T-helper 2 cell treated with Interferon-gamma antibody and Interleukin-4, amounts not matched to agents 100 ng/mL and 5 ng/mL, for 36 hours (primary cell): Measurements from ENCODE around the gene DBN1. TPM values are rescaled to one million over a fixed set of nuclear protein-coding genes. Genes with fewer than 3 reads are reported as not detected.
"Not testable (repeated sequence)": the region's sequence is repeated elsewhere in the genome, so short reads cannot be mapped to it uniquely, and the experiment has no call there.

Source experiments
- intact Hi-C: fragments of 100-400 bp; cut with micrococcal nuclease; formaldehyde crosslinking; loops from one replicate; pipeline ENCODE4 v1.15.1; 2023
- total RNA-seq: library from RNA; stranded (reverse); gene quantifications from 2 replicates; pipeline ENCODE4 v1.2.3, GENCODE V29; 2022

Gene DBN1
- total RNA-seq, 1 donor from 2014 or later: 9.0 TPM

- intact Hi-C loops: no loop called here
These were observed 40.4 kb downstream of the DBN1 start for GRCh38 chr5:177432839-177433657.

GRCh38 chr5:177432143-177432838 lies 41.1 kb downstream of the DBN1 start:
- intact Hi-C loops: no loop called here

DNA sequence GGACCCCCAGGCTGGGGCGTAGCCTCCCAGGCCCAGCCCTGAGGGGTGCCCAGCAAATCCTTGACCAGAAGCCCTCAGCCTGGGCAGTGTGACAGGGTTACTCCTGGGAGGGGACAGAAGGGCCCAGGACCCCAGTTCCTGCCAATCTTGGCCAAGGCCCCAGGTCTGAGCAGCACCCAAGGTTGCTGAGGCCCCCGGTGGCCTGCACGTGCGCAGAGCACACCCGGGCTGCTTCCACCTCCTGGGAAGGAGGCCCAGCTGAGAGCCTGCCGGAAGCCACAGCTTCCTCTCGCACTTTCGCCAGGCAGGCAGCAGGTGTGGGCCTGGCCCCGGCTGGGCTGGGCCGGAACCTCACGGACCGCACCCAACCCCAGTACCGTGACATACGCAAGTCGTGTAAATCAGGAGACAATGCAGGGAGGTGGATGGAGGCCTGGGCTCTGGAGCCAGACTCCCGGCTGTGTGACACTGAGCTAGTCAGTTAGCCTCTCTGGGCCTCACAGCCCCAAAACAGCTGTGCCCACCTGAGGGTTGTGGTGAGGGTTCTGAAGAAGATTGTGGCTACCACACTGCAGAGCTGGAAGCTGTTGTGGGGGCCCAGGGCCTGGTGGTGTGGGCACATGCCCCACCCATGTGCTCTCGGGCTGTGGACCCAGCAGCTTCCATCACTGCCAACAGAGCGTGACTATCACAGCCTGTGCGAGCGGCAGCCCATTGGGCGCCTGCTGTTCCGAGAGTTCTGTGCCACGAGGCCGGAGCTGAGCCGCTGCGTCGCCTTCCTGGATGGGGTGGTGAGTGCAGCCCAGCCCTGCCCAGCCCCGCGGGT lies 41.9 kb downstream of the DBN1 start:
- intact Hi-C loops: loop anchor here (1.0 to 2.0 kb wide), 2 partner anchors 15 to 24 kb away; partner anchors contain the start of gene PRR7

DNA sequence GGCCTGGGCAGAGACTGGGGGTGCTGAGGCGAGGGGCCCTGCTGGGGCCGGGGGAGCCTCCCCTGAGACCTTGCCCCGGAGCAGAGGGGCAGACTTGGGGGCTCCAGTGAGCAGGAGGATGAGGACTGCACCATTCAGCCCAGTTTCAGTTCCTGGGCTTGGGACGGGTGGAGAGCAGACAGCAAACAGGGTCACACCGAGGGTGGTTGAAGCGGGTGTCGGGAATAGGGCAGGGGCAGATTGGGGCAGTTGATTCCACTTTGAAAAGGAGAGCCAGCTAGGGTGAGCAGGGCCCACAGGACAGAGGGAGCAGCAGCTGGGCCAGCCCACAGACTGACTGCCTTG lies 42.5 kb downstream of the DBN1 start:
- intact Hi-C loops: loop anchor here (1.0 to 2.0 kb wide), 2 partner anchors 16 to 24 kb away; partner anchors contain the start of gene PRR7

- intact Hi-C loops: loop anchor here (2.0 kb wide), 1 partner anchor 16 kb away; the partner anchor contains the start of gene PRR7
These were observed 43.1 kb downstream of the DBN1 start for GRCh38 chr5:177430140-177430951.

DNA sequence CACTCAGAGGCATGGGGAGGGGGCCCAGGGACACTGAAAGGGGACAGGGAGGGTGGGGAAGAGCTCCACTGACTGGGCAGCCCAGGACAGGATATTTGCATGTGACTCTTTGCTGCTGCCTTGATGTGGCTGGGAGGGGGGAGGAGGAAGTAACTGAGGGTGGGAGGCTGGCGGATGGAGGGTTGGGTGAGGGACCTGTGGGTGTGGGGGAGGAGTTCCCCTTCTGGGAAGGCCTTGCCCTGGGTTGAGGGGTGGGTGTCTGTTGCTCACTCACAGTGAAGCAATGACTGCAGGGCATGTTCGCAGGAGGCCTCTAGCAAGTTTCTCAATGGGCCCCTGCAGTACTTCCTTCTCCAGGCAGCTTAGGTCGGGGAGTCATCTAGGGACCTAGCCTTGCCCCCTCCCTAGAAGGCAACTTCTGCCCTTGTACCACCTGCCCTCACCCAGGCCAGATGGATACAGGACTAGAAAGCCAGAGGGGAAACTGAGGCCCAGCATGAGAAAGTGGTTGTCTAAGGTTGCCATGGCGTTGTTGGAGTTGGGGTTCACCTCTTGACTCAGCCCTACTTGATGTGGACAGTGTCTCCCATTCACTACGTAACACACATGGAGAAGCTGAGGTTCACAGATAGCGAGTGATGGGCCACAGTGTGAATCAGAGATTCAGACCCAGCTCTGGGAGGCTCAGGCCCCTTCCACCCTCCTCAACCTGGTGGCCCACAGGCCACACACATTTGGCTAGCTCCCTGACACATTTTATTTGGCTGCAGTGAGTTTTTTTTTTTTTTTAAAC lies 44.0 kb downstream of the DBN1 start:
- intact Hi-C loops: loop anchor here (2.0 to 5.0 kb wide), 2 partner anchors 17 to 297 kb away; partner anchors contain the start of genes NSD1 and PRR7

DNA sequence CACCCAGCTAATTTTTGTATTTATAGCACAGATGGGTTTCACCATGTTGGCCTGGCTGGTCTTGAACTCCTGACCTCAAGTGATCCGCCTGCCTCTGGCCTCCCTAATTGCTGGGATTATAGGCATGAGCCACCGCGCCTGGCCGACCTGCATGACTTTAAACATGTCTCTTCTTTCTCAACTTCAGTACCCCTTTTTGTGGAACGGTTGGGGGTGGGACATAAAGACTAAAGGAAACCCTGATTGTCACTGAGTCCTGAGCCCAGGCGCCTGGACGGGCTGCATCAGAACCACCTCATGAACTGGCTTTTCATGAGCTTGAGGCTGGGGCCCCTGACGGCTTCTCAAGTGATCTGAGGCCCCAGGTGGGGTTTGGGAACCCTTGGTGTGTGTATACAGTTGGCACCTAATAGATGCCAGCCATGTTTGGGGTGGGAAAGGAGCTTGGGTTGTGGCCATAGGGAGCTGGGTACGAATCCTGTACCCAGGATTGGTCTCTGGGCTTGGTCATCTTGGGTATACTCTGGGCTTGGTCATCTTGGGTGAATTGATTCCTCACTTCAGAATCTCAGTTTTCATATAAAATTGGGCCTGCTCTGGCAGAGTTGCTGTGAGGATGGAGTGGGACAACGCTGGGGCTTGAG lies 44.7 kb downstream of the DBN1 start:
- intact Hi-C loops: loop anchor here (5.0 kb wide), 1 partner anchor 296 kb away; the partner anchor contains the start of gene NSD1

GRCh38 chr5:177427919-177428573 lies 45.4 kb downstream of the DBN1 start:
- intact Hi-C loops: loop anchor here (2.0 to 5.0 kb wide), 2 partner anchors 296 to 891 kb away; partner anchors contain the start of genes NSD1 and RNF44

DNA sequence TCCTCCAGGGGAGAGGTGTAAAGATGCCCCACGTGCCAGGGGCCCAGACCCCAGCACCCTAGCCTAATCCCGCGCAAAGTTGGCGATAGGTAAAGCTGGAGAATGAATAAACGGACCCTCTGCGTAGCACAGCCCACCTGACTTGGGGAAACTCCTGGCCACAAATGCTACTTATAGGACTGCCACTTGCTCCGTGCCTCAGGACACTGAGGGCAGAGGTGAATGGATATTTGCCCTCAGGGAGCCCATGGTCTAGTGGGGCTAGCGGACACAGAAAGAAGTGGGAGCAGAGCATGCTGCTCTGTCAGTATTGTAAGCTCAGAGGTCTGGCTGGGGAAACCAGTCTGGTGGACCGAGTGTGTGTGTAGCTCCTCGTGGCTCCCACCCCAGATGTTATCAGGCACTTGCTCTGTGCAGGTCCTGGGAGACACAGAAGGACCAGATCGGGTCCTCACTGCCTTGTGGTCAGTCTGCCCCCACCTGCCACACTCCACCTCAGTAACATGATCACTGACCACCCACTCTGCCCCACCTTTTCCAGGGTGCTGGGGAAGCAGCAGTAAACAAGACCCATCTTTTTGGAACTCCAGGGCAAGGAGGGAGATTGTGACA lies 46.1 kb downstream of the DBN1 start:
- intact Hi-C loops: loop anchor here (2.0 to 5.0 kb wide), 2 partner anchors 295 to 891 kb away; partner anchors contain the start of genes NSD1 and RNF44

DNA sequence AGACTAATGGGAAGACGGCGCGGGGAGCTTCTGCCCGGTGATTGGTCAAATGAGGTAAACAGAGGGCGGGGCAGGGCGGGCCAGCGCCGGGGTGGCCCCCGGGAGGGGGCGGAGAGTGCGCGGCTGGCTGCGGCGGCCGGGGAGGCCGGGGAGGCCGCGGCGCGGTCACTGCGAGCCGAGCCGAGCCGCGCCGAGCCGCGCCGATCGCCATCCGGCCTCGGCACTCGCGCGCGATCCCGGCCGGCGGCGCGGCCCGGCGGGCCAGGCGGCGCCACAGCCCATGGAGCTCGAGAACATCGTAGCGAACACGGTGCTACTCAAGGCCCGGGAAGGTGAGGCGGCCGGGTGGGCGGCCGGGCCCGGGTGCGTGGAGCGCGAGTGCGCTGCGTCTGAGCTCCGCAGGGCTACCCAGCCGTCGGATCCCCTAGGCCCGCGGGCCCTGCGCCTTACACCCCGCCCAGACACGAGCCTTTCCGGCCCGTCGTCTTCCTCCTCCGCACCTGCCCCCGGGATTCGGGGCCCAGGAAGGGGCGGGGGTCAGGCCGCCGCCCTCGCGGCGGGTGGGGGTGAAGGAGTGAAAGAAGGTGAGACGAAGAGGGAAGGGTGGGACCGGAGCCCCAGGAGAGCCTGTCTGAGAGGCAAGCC lies 46.7 kb downstream of the DBN1 start, which contains the start of gene GRK6:
Gene GRK6, plus strand, starts transcription at position 111 of the 645 bp plus-strand sequence. Its CDS starts 170 bp downstream, at position 281.
- intact Hi-C loops: loop anchor here (1.0 to 5.0 kb wide), 6 partner anchors 29 to 890 kb away; partner anchors contain the start of genes MXD3, NSD1, PDLIM7 and RNF44

DNA sequence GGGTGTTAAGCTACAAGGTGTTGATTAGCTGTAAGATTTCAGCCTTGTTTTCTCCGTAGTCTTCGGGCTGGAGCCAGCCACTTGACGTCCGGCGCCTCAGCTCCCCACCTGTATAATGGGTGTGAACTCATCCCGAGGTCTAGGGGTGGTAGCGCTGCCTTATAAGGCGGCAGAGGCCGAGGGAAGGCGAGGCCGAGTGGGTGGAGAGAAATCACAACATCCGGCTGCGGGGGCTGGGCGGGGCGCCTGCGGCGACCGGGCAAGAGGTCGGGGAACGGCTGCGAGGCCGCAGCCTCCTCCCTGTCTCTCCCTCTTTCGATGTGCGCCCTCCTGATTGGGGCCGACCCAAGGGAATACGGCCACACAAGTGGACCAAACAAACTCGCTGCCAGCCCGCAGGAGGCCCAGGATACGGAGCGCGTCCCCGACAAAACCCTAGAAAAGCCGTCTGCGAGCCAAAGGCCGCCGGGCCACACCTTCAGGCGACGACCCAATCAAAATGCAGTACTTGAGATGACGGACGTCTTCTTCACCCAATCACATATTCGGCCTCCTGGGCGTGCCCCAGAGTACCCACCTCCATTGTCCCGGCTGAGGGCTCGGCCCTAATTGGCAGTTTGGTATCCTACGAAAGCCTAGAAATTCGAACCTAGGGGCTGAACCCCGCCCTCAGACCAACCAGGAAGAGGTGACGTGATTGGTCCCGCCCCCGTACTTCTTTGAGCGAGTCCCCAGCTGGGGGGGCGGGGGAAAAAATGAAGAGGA lies 47.5 kb downstream of the DBN1 start:
- intact Hi-C loops: loop anchor here (1.0 to 5.0 kb wide), 7 partner anchors 22 to 889 kb away; partner anchors contain the start of genes MXD3, NSD1, PDLIM7 and RNF44

GRCh38 chr5:177425196-177425800 lies 48.1 kb downstream of the DBN1 start:
- intact Hi-C loops: loop anchor here (1.0 to 5.0 kb wide), 2 partner anchors 21 to 293 kb away; partner anchors contain the start of gene NSD1

- intact Hi-C loops: no loop called here
These were observed 49.8 kb downstream of the DBN1 start for GRCh38 chr5:177423671-177424070.

DNA sequence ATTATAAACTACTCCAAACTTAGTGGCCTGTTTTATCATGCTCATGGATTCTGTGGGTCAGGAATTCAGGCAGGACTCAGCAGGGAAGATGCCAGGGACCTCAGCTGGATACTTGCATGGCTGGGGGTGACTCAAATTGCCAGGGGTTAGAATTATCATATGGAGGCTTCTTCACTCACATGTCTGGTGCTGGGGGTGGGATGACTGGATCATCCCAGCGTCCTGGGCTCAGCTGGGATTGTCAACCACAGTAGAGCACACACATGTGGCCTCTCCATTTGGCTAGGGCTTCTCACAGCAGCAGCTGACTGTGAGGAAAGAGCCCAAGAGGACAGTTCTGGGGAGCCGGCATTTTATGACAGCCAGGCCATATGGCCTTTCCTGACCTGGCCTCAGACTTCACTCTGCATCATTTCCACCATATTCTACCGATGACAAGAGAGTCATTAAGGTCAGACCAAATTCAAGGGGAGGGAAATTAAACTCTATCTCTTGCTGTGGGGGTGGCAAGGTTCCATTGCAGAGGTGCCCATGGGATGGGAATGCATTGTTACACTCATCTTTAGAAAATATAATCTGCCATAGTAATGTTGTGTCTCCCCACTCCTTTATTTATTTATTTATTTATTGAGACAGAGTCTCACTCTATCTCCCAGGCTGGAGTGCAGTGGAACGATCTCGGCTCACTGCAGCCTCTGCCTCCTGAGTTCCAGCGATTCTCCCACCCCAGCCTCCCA lies 52.2 kb downstream of the DBN1 start:
- intact Hi-C loops: no loop called here

DNA sequence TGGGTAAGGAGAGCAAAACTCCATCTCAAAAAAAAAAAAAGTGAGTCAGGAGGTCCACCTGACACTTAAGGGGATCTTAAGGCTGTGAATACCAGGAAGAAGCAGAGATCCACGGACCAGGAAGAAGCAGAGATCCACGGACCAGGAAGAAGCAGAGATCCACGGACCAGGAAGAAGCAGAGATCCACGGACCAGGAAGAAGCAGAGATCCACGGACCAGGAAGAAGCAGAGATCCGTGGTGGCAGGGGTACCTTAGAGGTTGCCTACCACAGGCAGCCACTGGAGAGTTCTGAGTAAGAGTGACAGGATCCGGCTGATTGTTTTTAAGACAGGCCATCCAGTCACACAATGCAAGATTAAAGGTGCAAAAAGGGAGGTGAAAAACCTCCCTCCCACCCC lies 53.0 kb downstream of the DBN1 start:
- intact Hi-C loops: not testable (repeated sequence)
